Fibroblast of skin of back (primary cell): ENCODE results near the gene CSF3.
"Not testable (repeated sequence)": the region's sequence is repeated elsewhere in the genome, so short reads cannot be mapped to it uniquely, and the experiment has no call there.

Experiments
- DNase-seq: peaks from one replicate; pipeline ENCODE4 v3.0.0-alpha.2; 2013

The CSF3 gene

GRCh38 chr17:39997543-39997942 is 17.7 kb upstream of the CSF3 start:
- DNase-seq = no peak

- DNase-seq = no peak
These were observed 16.2 kb upstream of the CSF3 start for GRCh38 chr17:39999067-39999466.

- no peak for DNase-seq
These were observed 15.1 kb upstream of the CSF3 start for GRCh38 chr17:40000161-40000560.

GRCh38 chr17:40001335-40001734 is 13.9 kb upstream of the CSF3 start:
- not testable (repeated sequence) for DNase-seq

GRCh38 chr17:40004072-40004471 is 11.2 kb upstream of the CSF3 start:
- DNase-seq = no peak

GRCh38 chr17:40004712-40005111 is 10.5 kb upstream of the CSF3 start:
- no peak for DNase-seq

- no peak for DNase-seq
These were observed 9.7 kb upstream of the CSF3 start for GRCh38 chr17:40005520-40005919.

- DNase-seq = not testable (repeated sequence)
These were observed 4.2 kb upstream of the CSF3 start for GRCh38 chr17:40010946-40011500.

- DNase-seq = not testable (repeated sequence)
These were observed 3.1 kb upstream of the CSF3 start for GRCh38 chr17:40012017-40012647.

- no peak for DNase-seq
These were observed 762 bp upstream of the CSF3 start for GRCh38 chr17:40014375-40014980.

GRCh38 chr17:40015998-40016985 is 1.1 kb downstream of the CSF3 start:
- DNase-seq = no peak

- DNase-seq = no peak
These were observed 2.3 kb downstream of the CSF3 start for GRCh38 chr17:40017422-40018080.

GRCh38 chr17:40018211-40019121 is 3.2 kb downstream of the CSF3 start:
- no peak for DNase-seq

- peak; percentile 60 for DNase-seq
These were observed 4.1 kb downstream of the CSF3 start for GRCh38 chr17:40019140-40019991.

- no peak for DNase-seq
These were observed 4.9 kb downstream of the CSF3 start for GRCh38 chr17:40020146-40020545.

- DNase-seq = peak; percentile 87
These were observed 6.3 kb downstream of the CSF3 start for GRCh38 chr17:40021451-40021971.

- DNase-seq = no peak
These were observed 7.3 kb downstream of the CSF3 start for GRCh38 chr17:40022497-40022896.

- no peak for DNase-seq
These were observed 7.8 kb downstream of the CSF3 start for GRCh38 chr17:40022961-40023541.

GRCh38 chr17:40023590-40024292 is 8.5 kb downstream of the CSF3 start:
- peak; percentile 30 for DNase-seq
